GM13976 (cell line): ENCODE measurements around the gene TBX1.

Experiments used
- DNase-seq: peaks from one replicate; pipeline ENCODE4 v3.0.0; 2012; ENCODE audit warnings: low spot score
- in situ Hi-C: fragments of 300-500 bp; cut with MboI; formaldehyde crosslinking; loops from one replicate; pipeline ENCODE4 v1.12.0; 2022; ENCODE audit warnings: low sequenced_read_pairs, mixed read lengths, inconsistent platforms; ENCODE audit not compliant: unreplicated experiment
- TF ChIP-seq, protein P1 (sequence below): IDR thresholded peaks from 2 replicates; pipeline ENCODE4 v1.5.1; 2012; ENCODE audit warnings: borderline replicate concordance, mild to moderate bottlenecking; ENCODE audit not compliant: insufficient read depth; ENCODE audit errors: extremely low read depth, missing control alignments, control extremely low read depth

Gene TBX1

GRCh38 chr22:19716041-19716828 lies 44.3 kb upstream of the TBX1 start:
- no peak for DNase-seq
- TF ChIP-seq, protein P1, sequence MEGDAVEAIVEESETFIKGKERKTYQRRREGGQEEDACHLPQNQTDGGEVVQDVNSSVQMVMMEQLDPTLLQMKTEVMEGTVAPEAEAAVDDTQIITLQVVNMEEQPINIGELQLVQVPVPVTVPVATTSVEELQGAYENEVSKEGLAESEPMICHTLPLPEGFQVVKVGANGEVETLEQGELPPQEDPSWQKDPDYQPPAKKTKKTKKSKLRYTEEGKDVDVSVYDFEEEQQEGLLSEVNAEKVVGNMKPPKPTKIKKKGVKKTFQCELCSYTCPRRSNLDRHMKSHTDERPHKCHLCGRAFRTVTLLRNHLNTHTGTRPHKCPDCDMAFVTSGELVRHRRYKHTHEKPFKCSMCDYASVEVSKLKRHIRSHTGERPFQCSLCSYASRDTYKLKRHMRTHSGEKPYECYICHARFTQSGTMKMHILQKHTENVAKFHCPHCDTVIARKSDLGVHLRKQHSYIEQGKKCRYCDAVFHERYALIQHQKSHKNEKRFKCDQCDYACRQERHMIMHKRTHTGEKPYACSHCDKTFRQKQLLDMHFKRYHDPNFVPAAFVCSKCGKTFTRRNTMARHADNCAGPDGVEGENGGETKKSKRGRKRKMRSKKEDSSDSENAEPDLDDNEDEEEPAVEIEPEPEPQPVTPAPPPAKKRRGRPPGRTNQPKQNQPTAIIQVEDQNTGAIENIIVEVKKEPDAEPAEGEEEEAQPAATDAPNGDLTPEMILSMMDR: no peak
- in situ Hi-C loops: no loop called here

DNA sequence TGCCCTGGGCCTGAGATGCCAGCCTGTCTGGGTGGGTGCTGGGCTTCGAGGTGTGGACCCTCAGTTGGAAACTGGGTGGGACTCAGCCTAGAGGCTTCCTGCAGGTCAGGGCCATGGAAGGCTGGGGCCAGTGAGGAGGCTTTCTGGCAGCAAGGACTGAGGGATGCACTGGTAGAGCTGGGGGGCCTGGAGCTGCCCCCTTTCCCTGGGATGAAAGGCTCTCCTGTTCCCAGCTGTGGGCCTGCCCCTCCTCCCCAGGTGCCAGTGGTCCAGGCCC lies 43.8 kb upstream of the TBX1 start:
- TF ChIP-seq, protein P1: no peak
- no peak for DNase-seq
- in situ Hi-C loops: no loop called here

DNA sequence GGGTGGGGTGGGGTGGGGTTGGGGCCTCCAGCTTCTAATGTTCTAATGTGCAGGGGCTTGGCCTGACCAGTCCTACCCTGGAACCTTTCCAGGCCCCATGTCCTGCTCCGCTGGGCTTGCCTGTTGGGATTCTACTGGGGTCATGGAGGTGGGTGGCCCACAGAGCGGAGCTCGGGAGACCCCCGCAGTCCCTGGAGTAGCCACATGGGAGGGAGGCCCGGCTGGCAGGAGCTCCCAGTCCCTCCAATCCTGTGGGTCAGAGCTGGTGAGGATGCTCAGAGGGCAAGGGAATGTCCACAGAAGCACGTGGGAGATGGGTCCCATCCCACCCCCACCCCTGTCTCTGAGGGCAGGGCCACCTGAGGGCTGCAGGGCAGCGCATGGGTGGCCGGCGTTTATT lies 43.4 kb upstream of the TBX1 start:
- DNase-seq: no peak
- in situ Hi-C loops: no loop called here
- TF ChIP-seq, protein P1: no peak

DNA sequence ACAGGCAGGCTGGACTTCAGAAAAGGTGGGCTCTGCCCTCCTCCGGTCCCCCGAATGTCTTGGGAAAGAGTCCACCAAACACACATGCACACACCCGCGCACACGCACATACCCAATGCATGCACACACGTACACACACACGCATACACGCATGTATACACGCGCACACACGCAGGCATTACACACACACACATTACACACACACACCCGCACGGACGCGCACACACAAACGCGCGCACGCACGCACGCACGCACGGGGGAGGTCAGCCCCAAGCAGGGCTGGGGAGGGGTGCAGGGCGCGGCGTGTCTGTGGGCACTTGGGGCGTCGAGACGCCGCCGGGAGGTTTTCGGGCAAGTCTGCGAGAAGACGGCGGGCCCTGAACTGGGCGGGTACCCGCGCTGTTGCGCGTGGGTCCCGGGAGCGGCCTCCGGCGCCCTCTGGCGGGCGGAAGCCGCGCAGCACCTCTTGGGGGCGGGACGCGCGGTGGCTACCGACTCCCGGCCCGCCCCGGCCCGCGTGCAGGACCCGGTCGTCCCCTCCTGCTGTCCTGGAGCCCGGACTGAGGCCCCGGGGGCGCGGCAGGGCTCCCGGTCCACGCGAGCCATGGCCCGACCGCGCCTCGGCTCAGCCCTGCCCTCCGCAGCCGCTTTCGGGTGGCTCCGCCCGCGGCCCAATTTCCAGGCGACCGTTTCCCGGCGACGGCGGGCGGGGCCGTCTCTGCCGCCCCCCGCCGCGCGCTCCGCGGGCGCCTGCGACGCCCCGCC lies 42.7 kb upstream of the TBX1 start:
- in situ Hi-C loops: no loop called here
- TF ChIP-seq, protein P1: peak; percentile 98
- DNase-seq: peak; percentile 94

GRCh38 chr22:19718456-19719049 lies 42.0 kb upstream of the TBX1 start:
- DNase-seq: no peak
- in situ Hi-C loops: no loop called here
- TF ChIP-seq, protein P1: no peak

DNA sequence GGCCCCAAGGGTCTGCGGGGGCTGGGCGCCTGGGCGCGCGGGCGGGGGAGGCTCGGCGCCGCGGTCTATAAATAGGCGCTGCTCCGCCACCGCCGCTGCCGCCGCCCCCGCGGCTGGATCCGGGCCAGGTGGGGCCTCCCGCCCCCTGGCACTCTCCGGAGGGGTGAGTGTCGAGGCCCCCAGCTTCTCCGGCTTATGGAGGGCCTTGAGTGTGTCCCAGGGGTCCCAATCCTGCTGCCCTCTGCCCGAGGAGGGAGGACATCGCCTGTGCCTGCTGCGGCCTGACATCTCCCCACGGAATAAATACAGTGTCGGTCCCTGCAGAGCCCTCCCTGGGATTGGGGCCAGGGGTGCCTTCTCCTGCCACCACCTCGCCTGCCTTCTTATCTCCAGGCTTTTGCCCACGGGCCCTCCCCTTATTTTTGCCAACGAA lies 41.5 kb upstream of the TBX1 start:
- no peak for DNase-seq
- in situ Hi-C loops: no loop called here
- TF ChIP-seq, protein P1: no peak
